ENCODE data around the gene LY6G5B. TPM values are rescaled to one million over a fixed set of nuclear protein-coding genes. Genes with fewer than 3 reads are reported as not detected.
A peak's percentile ranks its signal among the peaks of the same experiment; 100 is the strongest.

LY6G5B gene
- total RNA-seq, 1 donor from 2014 or later, result 24.2 TPM

DNA sequence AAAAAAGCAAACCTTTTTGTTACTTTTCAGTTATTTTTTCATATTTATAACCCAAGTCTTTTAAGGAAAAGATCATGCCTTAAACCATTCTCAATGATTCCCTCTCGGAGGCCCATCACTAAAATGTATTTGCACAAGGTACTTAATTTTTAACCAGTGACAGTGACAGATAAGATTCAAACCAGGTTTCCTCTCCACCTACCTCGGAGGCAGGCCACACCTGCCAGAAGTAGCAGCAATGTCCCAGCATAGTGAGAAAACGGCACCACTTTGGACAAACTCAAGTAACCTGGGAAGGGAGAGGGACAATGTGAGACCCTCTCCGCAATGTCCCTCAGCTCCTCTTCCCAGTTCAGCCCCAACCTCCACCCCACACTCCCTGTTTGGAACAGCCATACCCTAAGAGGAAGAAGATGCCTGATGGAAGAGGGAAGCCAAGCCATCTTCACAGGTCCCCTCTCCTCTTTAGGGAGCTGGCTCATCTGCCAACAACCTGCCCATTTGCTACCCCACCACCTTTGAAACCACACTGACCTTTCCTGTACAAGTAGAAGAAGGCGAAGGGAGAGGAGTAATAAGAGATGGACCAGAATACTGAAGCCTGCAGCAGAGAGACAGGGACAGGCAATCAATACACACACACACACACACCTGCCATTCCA lies 31.1 kb downstream of the LY6G5B start:
- no peak overlapping the region for H3K27ac Mint-ChIP-seq (ENCODE audit: unreplicated experiment)
- H3K4me1 Mint-ChIP-seq, result peaks cover 20% of the 10 kb centered on the region
- H3K36me3 Mint-ChIP-seq (ENCODE audit: low read depth), result peaks cover 5% of the 10 kb centered on the region
- peak overlapping the region; percentile 94 for H3K4me3 Mint-ChIP-seq
- DNase-seq (ENCODE audit: low read depth, low spot score), result no peak
- no peaks in the 10 kb centered on the region for H3K27me3 Mint-ChIP-seq (ENCODE audit: low read depth)
- no peak for TF ChIP-seq CTCF (conservative IDR thresholded peaks at IDR 0.05)
- no peaks in the 10 kb centered on the region for H3K9me3 Mint-ChIP-seq

GRCh38 chr6:31701666-31702404 lies 32.1 kb downstream of the LY6G5B start:
- Mint-ChIP-seq H3K36me3 (ENCODE audit: low read depth) (peaks cover 5% of the 10 kb centered on the region), H3K4me3 (peak overlapping the region; percentile 94), H3K9me3 (no peaks in the 10 kb centered on the region), H3K27ac (ENCODE audit: unreplicated experiment) (peak overlapping the region; percentile 91), H3K27me3 (ENCODE audit: low read depth) (no peaks in the 10 kb centered on the region), H3K4me1 (peaks cover 20% of the 10 kb centered on the region)
- no peak for TF ChIP-seq CTCF (conservative IDR thresholded peaks at IDR 0.05)
- DNase-seq (ENCODE audit: low read depth, low spot score), result no peak

- H3K36me3 Mint-ChIP-seq (ENCODE audit: low read depth), result peaks cover 5% of the 10 kb centered on the region
- H3K4me1 Mint-ChIP-seq, result peaks cover 20% of the 10 kb centered on the region
- H3K27ac Mint-ChIP-seq (ENCODE audit: unreplicated experiment), result peak overlapping the region; percentile 91
- peak overlapping the region; percentile 94 for H3K4me3 Mint-ChIP-seq
- TF ChIP-seq CTCF (conservative IDR thresholded peaks at IDR 0.05), result no peak
- DNase-seq (ENCODE audit: low read depth, low spot score), result no peak
- no peaks in the 10 kb centered on the region for H3K27me3 Mint-ChIP-seq (ENCODE audit: low read depth)
- H3K9me3 Mint-ChIP-seq, result no peaks in the 10 kb centered on the region
Measured at GRCh38 chr6:31702405-31702818, 32.6 kb downstream of the LY6G5B start.

DNA sequence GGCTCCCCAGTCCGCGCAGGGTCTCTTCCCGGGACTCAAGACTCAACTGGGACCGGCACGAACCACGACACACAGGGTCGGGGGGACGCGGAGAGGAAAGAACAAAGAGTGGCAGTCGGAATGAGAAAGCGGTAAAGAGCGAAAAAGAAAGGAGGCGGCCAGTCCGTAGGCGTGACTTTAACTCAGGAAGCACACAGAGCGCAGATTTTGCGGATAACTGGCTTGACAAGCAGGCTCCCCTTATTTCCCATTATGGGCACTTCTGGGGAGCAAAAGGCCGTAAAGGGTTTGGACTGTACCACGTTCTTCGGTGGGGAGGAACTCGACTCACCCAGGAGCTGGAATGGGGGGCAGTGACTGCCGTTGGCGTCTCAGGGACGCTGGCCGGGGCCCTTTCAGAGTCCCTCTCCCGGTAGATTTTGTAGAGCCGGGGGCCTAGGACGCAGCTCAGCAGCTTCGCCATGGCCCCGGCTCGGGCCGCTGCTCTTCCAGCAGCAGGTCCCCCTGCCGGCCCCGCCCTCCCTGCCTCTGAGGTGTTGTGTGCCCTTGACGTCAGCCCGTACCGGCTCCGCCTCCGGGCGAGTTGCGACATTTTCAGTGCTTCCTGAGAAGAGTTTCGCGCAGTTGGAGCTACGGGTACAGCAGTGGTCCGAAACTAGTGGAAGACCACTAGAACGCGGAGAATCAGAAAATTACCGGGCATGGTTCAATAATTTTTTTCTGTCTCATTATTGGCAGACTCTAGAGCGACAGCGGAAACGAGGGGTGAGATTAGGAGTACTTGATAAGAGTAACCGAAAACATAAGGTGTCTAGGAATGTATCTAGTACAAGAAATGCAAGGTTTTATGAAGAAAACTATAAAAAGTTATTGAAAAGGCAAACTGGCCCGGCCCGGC lies 33.3 kb downstream of the LY6G5B start, which contains the start of gene ABHD16A:
TSS of gene ABHD16A (minus strand) at position 506 of the 898 bp plus-strand sequence. CDS start at position 463, 43 bp downstream.
- Mint-ChIP-seq H3K4me1 (peaks cover 20% of the 10 kb centered on the region), H3K9me3 (no peaks in the 10 kb centered on the region), H3K36me3 (ENCODE audit: low read depth) (peaks cover under 1% of the 10 kb centered on the region), H3K27me3 (ENCODE audit: low read depth) (no peaks in the 10 kb centered on the region), H3K4me3 (peak within 1 kb of the TSS; percentile 94), H3K27ac (ENCODE audit: unreplicated experiment) (peak within 1 kb of the TSS; percentile 91)
- DNase-seq (ENCODE audit: low read depth, low spot score), result peak; percentile 94
- peak; percentile 20 for TF ChIP-seq CTCF (conservative IDR thresholded peaks at IDR 0.05)

DNA sequence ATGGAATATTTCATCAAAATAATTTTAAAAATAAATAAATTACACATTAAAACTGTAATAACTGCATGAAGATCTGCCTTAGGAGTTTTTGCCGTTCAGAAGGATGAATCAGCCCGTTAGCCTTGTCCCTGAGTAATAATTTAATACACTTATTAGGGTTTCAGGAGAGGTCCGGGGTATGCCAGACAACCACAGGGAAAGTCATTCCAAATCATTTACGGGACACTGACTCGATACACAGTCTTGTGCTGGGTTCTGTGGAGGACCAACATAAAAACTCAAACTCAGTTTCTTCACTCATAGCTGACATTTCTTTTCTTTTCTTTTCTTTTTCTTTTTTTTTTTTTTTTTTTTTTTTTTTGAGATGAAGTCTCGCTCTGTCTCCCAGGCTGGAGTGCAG lies 36.2 kb downstream of the LY6G5B start:
- H3K4me3 Mint-ChIP-seq, result no peak overlapping the region
- no peak for DNase-seq (ENCODE audit: low read depth, low spot score)
- no peak for TF ChIP-seq CTCF (conservative IDR thresholded peaks at IDR 0.05)
- H3K4me1 Mint-ChIP-seq, result peaks cover 18% of the 10 kb centered on the region
- no peak overlapping the region for H3K27ac Mint-ChIP-seq (ENCODE audit: unreplicated experiment)
- no peaks in the 10 kb centered on the region for H3K36me3 Mint-ChIP-seq (ENCODE audit: low read depth)
- no peaks in the 10 kb centered on the region for H3K27me3 Mint-ChIP-seq (ENCODE audit: low read depth)
- H3K9me3 Mint-ChIP-seq, result no peaks in the 10 kb centered on the region
